Measurements from ENCODE around the gene AMDHD1. TPM values are rescaled to one million over a fixed set of nuclear protein-coding genes. Genes with fewer than 3 reads are reported as not detected.

Gene AMDHD1
- total and polyA plus RNA-seq, 2 of the 4 experiments (the other 2 are of a cell fraction) = under 0.01 TPM; not detected in 1

GRCh38 chr12:95989504-95990123, 46.5 kb downstream of the AMDHD1 start:
- in situ Hi-C loops (cut with MboI; ENCODE audit: low sequenced_read_pairs) (no loop called here), intact Hi-C loops (cut with micrococcal nuclease) (no loop called here), dilution Hi-C loops (cut with HindIII; ENCODE audit: low sequenced_read_pairs, unreplicated experiment) (no loop called here)
- Histone ChIP-seq H2AFZ (replicated peaks; ENCODE audit: low read length, poor library complexity) (no peak overlapping the region), H2BK15ac (ENCODE audit: low read depth, low read length) (no peak overlapping the region), H3K4me3 (ENCODE audit: insufficient read depth, low read depth, low read length) (no peak overlapping the region), H2AK5ac (ENCODE audit: low read depth, low read length) (no peak overlapping the region), H2AK9ac (replicated peaks; ENCODE audit: low read depth, low read length, poor library complexity) (no peak overlapping the region), H3K36me3 (ENCODE audit: control insufficient read depth, insufficient read depth, low read length) (no peaks in the 10 kb centered on the region), H3K14ac (replicated peaks; ENCODE audit: low read depth, low read length) (no peak overlapping the region), H2BK20ac (ENCODE audit: low read depth, low read length) (no peak overlapping the region), H3K9me3 (ENCODE audit: control insufficient read depth, insufficient read depth, low read length) (no peaks in the 10 kb centered on the region), H4K8ac (ENCODE audit: low read depth in 2 of 2, low read length in 2 of 2) (no peak overlapping the region), H3K56ac (ENCODE audit: extremely low read depth, insufficient read depth, low read length) (no peak overlapping the region), H3K79me1 (ENCODE audit: low read depth in 1 of 2, low read length in 2 of 2) (no peaks in the 10 kb centered on the region), H3K23ac (ENCODE audit: low read depth, low read length) (no peak overlapping the region), H4K20me1 (ENCODE audit: insufficient read depth, low read length) (no peaks in the 10 kb centered on the region), H3K18ac (ENCODE audit: low read depth, low read length) (no peak overlapping the region), H3K4ac (ENCODE audit: low read depth, low read length) (no peak overlapping the region), H2BK120ac (ENCODE audit: low read depth, low read length) (no peak overlapping the region), H3K4me1 (ENCODE audit: control insufficient read depth, insufficient read depth, low read length) (peaks cover 2% of the 10 kb centered on the region; the same call in 1 of the 2 replicates), H2BK5ac (ENCODE audit: low read depth, low read length, poor library complexity, severe bottlenecking) (no peak overlapping the region), H3K9ac (ENCODE audit: low read depth, low read length) (no peak overlapping the region), H4K5ac (ENCODE audit: low read depth, low read length) (no peak overlapping the region), H3K4me2 (ENCODE audit: low read depth, low read length) (no peak overlapping the region), H4K91ac (ENCODE audit: insufficient read depth, low read depth, low read length) (no peak overlapping the region), H3K27me3 (ENCODE audit: control insufficient read depth, insufficient read depth, low read length) (peaks cover 20% of the 10 kb centered on the region), H3K27ac (ENCODE audit: insufficient read depth, low read length) (no peak overlapping the region), H3K9me1 (ENCODE audit: insufficient read depth, low read length) (no peaks in the 10 kb centered on the region)
- no TSS peak for BruUV-seq (replicated peaks)
- CTCF ChIA-PET = interaction anchor here (0.6 to 2.1 kb wide), 2 partner anchors 9 to 35 kb away, joined by 3 to 11 read pairs; no protein-coding TSS in a partner anchor
- POLR2A ChIA-PET (ENCODE audit: unreplicated experiment) = no interaction called here
- 40% methylated on average over 1 of the region's 4 CpGs; no CpG with 5 or more reads in 1 of the 2 experiments for WGBS, 2 experiments (ENCODE audit: extremely low coverage in 2 of 2, insufficient read length in 1 of 2)
- ATAC-seq (ENCODE audit: low read depth) (no peak), DNase-seq (no peak)
- TF ChIP-seq RCOR1 (IDR thresholded peaks at IDR 0.05; ENCODE audit: insufficient replicate concordance, low read length) (no peak), RFX5 (IDR thresholded peaks at IDR 0.05; ENCODE audit: low read depth, low read length) (no peak), FOS (IDR thresholded peaks at IDR 0.05; ENCODE audit: low read depth, low read length) (no peak), CEBPB (IDR thresholded peaks at IDR 0.05; ENCODE audit: low read depth, low read length) (no peak), RAD21 (IDR thresholded peaks at IDR 0.05; ENCODE audit: low read length) (no peak), SMC3 (IDR thresholded peaks at IDR 0.05; ENCODE audit: low read depth, low read length) (no peak), BHLHE40 (IDR thresholded peaks at IDR 0.05; ENCODE audit: low read depth, low read length) (no peak), POLR2A (IDR thresholded peaks at IDR 0.05; ENCODE audit: low read depth, low read length) (no peak), CHD1 (IDR thresholded peaks at IDR 0.05; ENCODE audit: low read depth, low read length) (no peak), CTCF (conservative IDR thresholded peaks at IDR 0.05; ENCODE audit: low read depth, low read length) (no peak), NFE2L2 (IDR thresholded peaks at IDR 0.05; ENCODE audit: low read depth, low read length) (no peak), MXI1 (IDR thresholded peaks at IDR 0.05; ENCODE audit: borderline replicate concordance, low read depth, low read length) (no peak), MAFK (IDR thresholded peaks at IDR 0.05; ENCODE audit: low read depth, low read length) (no peak), ELK1 (IDR thresholded peaks at IDR 0.05; ENCODE audit: borderline replicate concordance, low read depth, low read length) (no peak), USF2 (IDR thresholded peaks at IDR 0.05; ENCODE audit: low read depth, low read length) (no peak)
